ENCODE measurements around the gene PLXNB1.

GRCh38 chr3:48423241-48423882, 6.5 kb downstream of the PLXNB1 start:
- TF ChIP-seq CTCF (tag by site-specific recombination; IDR thresholded peaks at IDR 0.05), result no peak
- no peak for TF ChIP-seq ZBTB26 (tag by site-specific recombination; optimal IDR thresholded peaks at IDR 0.05)
- TF ChIP-seq PRDM1 (tag by site-specific recombination; IDR thresholded peaks at IDR 0.05), result no peak
- TF ChIP-seq ZBTB44 (tag by site-specific recombination; IDR thresholded peaks at IDR 0.05), result no peak
- TF ChIP-seq ZNF274 (IDR thresholded peaks at IDR 0.05; ENCODE audit: low read length), result no peak
- TF ChIP-seq ZNF274 (tag by site-specific recombination; IDR thresholded peaks at IDR 0.05; ENCODE audit: borderline replicate concordance), result no peak
- no peak for TF ChIP-seq ZNF792 (tag by site-specific recombination; IDR thresholded peaks at IDR 0.05)

Data from HEK293 (cell line).